GM12874 (cell line): ENCODE data around the gene HNRNPA1.

Experiments used
- TF ChIP-seq, protein P1 (sequence below): IDR thresholded peaks from 2 replicates; pipeline ENCODE4 v1.5.1; 2011; ENCODE audit warnings: low read depth, mild to moderate bottlenecking, control low read depth, low read length, moderate library complexity; ENCODE audit not compliant: insufficient read depth

HNRNPA1 gene

GRCh38 chr12:54298904-54299303 is 18.4 kb downstream of the HNRNPA1 start:
- TF ChIP-seq, protein P1, sequence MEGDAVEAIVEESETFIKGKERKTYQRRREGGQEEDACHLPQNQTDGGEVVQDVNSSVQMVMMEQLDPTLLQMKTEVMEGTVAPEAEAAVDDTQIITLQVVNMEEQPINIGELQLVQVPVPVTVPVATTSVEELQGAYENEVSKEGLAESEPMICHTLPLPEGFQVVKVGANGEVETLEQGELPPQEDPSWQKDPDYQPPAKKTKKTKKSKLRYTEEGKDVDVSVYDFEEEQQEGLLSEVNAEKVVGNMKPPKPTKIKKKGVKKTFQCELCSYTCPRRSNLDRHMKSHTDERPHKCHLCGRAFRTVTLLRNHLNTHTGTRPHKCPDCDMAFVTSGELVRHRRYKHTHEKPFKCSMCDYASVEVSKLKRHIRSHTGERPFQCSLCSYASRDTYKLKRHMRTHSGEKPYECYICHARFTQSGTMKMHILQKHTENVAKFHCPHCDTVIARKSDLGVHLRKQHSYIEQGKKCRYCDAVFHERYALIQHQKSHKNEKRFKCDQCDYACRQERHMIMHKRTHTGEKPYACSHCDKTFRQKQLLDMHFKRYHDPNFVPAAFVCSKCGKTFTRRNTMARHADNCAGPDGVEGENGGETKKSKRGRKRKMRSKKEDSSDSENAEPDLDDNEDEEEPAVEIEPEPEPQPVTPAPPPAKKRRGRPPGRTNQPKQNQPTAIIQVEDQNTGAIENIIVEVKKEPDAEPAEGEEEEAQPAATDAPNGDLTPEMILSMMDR = no peak

GRCh38 chr12:54299515-54300224 is 19.1 kb downstream of the HNRNPA1 start:
- TF ChIP-seq, protein P1 = no peak

DNA sequence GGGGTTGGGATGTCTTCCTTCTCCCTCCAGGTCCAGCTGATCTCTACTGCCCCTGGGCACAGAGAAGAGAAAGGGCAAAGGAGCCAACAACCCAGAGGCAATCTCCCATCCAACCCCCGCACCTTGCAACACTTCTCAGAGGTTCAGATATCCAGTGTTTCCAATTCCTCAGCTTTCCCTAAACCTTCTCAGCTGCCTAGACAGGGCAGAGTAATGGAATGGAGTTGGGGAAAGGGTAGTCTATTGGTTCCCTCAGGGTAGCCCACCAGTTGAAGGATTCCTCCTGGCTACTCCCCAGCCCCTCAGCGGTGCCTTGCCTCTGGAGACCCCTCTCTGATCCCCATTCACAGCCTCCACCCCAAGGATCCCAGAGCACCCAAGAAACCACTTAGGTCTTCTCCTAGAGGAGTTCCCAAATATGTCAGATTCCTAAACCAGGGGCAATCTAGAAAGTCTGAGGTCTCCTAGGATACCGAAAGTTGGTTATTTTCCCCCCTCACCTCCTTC is 19.8 kb downstream of the HNRNPA1 start:
- TF ChIP-seq, protein P1 = no peak

GRCh38 chr12:54300732-54301427 is 20.4 kb downstream of the HNRNPA1 start, which contains the start of gene NFE2:
Gene NFE2, minus strand, starts transcription at chr12:54301015. Its CDS starts 5,767 bp downstream, at chr12:54295248.
- TF ChIP-seq, protein P1 = no peak

- TF ChIP-seq, protein P1 = no peak
Observed at GRCh38 chr12:54301428-54302048, 21.0 kb downstream of the HNRNPA1 start.

GRCh38 chr12:54303640-54304039 is 23.1 kb downstream of the HNRNPA1 start:
- TF ChIP-seq, protein P1 = no peak

GRCh38 chr12:54304187-54304810 is 23.8 kb downstream of the HNRNPA1 start:
- TF ChIP-seq, protein P1 = no peak
